Suprapubic skin (tissue), 4 donors: Measurements from ENCODE around the gene NAALADL2. TPM values are rescaled to one million over a fixed set of nuclear protein-coding genes. Genes with fewer than 3 reads are reported as not detected.

ENCODE experiments used
- DNase-seq, 2 donors: peaks; one replicate each; pipeline ENCODE4 v3.0.0-alpha.2; 2019; ENCODE audit warnings: low spot score in 2 of 2
- H3K27ac ChIP-seq: fragments of 200-600 bp; sonication (generic); one replicate; pipeline ENCODE4 v1.5.1; 2019
- H3K27me3 ChIP-seq: fragments of 200-600 bp; sonication (generic); one replicate; pipeline ENCODE4 v1.5.1; 2019
- H3K36me3 ChIP-seq: fragments of 200-600 bp; sonication (generic); one replicate; pipeline ENCODE4 v1.5.1; 2019
- H3K4me1 ChIP-seq: fragments of 200-600 bp; sonication (generic); one replicate; pipeline ENCODE4 v1.5.1; 2019
- H3K4me3 ChIP-seq: fragments of 200-600 bp; sonication (generic); one replicate; pipeline ENCODE4 v1.5.1; 2019; ENCODE audit warnings: mild to moderate bottlenecking
- H3K9me3 ChIP-seq: fragments of 200-600 bp; sonication (generic); one replicate; pipeline ENCODE4 v1.5.1; 2019
- CTCF ChIP-seq, 2 donors: fragments of 200-600 bp in 1 of 2; fragments of 450-650 bp in 1 of 2; sonication (generic) in 1 of 2; IDR thresholded peaks; one replicate each; pipeline ENCODE4 v1.5.1; 2016 to 2019; ENCODE audit warnings: antibody characterized with exemption in 2 of 2, mild to moderate bottlenecking in 1 of 2, moderate library complexity in 1 of 2
- EP300 ChIP-seq: sonication (generic); formaldehyde crosslinking; IDR thresholded peaks from one replicate; pipeline ENCODE4 v1.6.1; 2017; ENCODE audit warnings: antibody characterized with exemption
- POLR2A ChIP-seq, 2 donors: fragments of 450-650 bp; IDR thresholded peaks; one replicate each; pipeline ENCODE4 v1.6.1; 2017; ENCODE audit warnings: antibody characterized with exemption in 2 of 2, mild to moderate bottlenecking in 2 of 2, moderate library complexity in 2 of 2
- POLR2AphosphoS5 ChIP-seq, 3 donors: sonication (generic); formaldehyde crosslinking; IDR thresholded peaks; one replicate each; pipeline ENCODE4 v1.6.1; 2017; ENCODE audit warnings: antibody characterized with exemption in 3 of 3
- WGBS: methylation state at CpG from one replicate; pipeline ENCODE4 v1.1.5; 2018; 5-methylcytosine and 5-hydroxymethylcytosine counted together
- total RNA-seq, 4 donors: library from RNA; depleted of rRNA; stranded (reverse); fragments of >200 nt; gene quantifications; one replicate each; pipeline ENCODE4 v1.1.0, GENCODE V29; 2016

NAALADL2 gene
- total RNA-seq, 4 donors from 2014 or later = 4.0 to 10.5 (median 8.5) TPM

GRCh38 chr3:174953068-174953467 lies 93.9 kb downstream of the NAALADL2 start:
- no peak for TF ChIP-seq POLR2AphosphoS5 (IDR thresholded peaks at IDR 0.05)
- TF ChIP-seq POLR2A (IDR thresholded peaks at IDR 0.05) = no peak
- TF ChIP-seq CTCF (IDR thresholded peaks at IDR 0.05) = no peak
- TF ChIP-seq EP300 = no peak

GRCh38 chr3:174955513-174956016 lies 96.4 kb downstream of the NAALADL2 start:
- TF ChIP-seq POLR2AphosphoS5 (IDR thresholded peaks at IDR 0.05) = no peak
- TF ChIP-seq CTCF (IDR thresholded peaks at IDR 0.05) = no peak
- no peak for TF ChIP-seq POLR2A (IDR thresholded peaks at IDR 0.05)
- TF ChIP-seq EP300 = no peak
- WGBS = 23% methylated on average over 2 of the region's 2 CpGs
- H3K27me3 ChIP-seq = no peaks in the 10 kb centered on the region
- peak in 1 of 2 donors; percentile 57 for DNase-seq
- H3K27ac ChIP-seq = peak overlapping the region; percentile 3
- no peak overlapping the region for H3K4me3 ChIP-seq
- H3K36me3 ChIP-seq = no peaks in the 10 kb centered on the region
- no peaks in the 10 kb centered on the region for H3K9me3 ChIP-seq
- H3K4me1 ChIP-seq = peaks cover 39% of the 10 kb centered on the region

More at GRCh38 chr3:174953068-174953467, 93.9 kb downstream of the NAALADL2 start:
- no peaks in the 10 kb centered on the region for H3K27me3 ChIP-seq
- H3K27ac ChIP-seq = no peak overlapping the region
- no peak for DNase-seq
- H3K9me3 ChIP-seq = no peaks in the 10 kb centered on the region
- no peak overlapping the region for H3K4me3 ChIP-seq
- no peaks in the 10 kb centered on the region for H3K36me3 ChIP-seq
- H3K4me1 ChIP-seq = peaks cover 27% of the 10 kb centered on the region
- 96% methylated on average over 1 of the region's 1 CpG for WGBS

- Histone ChIP-seq H3K4me1 (peaks cover 39% of the 10 kb centered on the region), H3K27me3 (no peaks in the 10 kb centered on the region), H3K9me3 (no peaks in the 10 kb centered on the region), H3K27ac (peak overlapping the region; percentile 1), H3K4me3 (no peak overlapping the region), H3K36me3 (no peaks in the 10 kb centered on the region)
- WGBS = 74% methylated on average over 2 of the region's 2 CpGs
- TF ChIP-seq POLR2AphosphoS5 (IDR thresholded peaks at IDR 0.05) (no peak), EP300 (no peak), POLR2A (IDR thresholded peaks at IDR 0.05) (no peak), CTCF (IDR thresholded peaks at IDR 0.05) (no peak)
- no peak for DNase-seq
Measured at GRCh38 chr3:174957081-174957480, 97.9 kb downstream of the NAALADL2 start.

- H3K27me3 ChIP-seq = no peaks in the 10 kb centered on the region
- H3K27ac ChIP-seq = peak overlapping the region; percentile 8
Measured at GRCh38 chr3:174957551-174958001, 98.4 kb downstream of the NAALADL2 start.

More at GRCh38 chr3:174957551-174958001, 98.4 kb downstream of the NAALADL2 start:
- TF ChIP-seq POLR2A (IDR thresholded peaks at IDR 0.05) (no peak), CTCF (IDR thresholded peaks at IDR 0.05) (no peak), POLR2AphosphoS5 (IDR thresholded peaks at IDR 0.05) (no peak)
- peaks cover 39% of the 10 kb centered on the region for H3K4me1 ChIP-seq
- H3K4me3 ChIP-seq = no peak overlapping the region
- no peak for DNase-seq
- no peaks in the 10 kb centered on the region for H3K9me3 ChIP-seq
- no peaks in the 10 kb centered on the region for H3K36me3 ChIP-seq
